ENCODE measurements around the gene LCE3D. TPM values are rescaled to one million over a fixed set of nuclear protein-coding genes. Genes with fewer than 3 reads are reported as not detected.
"Not testable (repeated sequence)": the region's sequence is repeated elsewhere in the genome, so short reads cannot be mapped to it uniquely, and the experiment has no call there.

Gene LCE3D, protein sequence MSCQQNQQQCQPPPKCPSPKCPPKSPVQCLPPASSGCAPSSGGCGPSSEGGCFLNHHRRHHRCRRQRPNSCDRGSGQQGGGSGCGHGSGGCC
- not detected in 2 replicates for total RNA-seq (2014; rRNA removed; shearing (Covaris generic))

- peak; percentile 1 for DNase-seq
- no peaks in the 10 kb centered on the region for H3K27me3 ChIP-seq (ENCODE audit: control insufficient read depth, insufficient read depth, low read length)
- no peak within 1 kb of the TSS for H3K4me3 ChIP-seq (ENCODE audit: insufficient read depth, low read depth, low read length)
- no peaks in the 10 kb centered on the region for H3K36me3 ChIP-seq (replicated peaks; ENCODE audit: control insufficient read depth, insufficient read depth, low read length)
Observed at GRCh38 chr1:152580433-152580832, at the start of gene LCE3D. Gene LCE3D, minus strand, starts transcription at chr1:152580516. Its CDS starts 580 bp downstream, at chr1:152579936.

- no peak overlapping the region for H3K4me3 ChIP-seq (ENCODE audit: insufficient read depth, low read depth, low read length)
- H3K27me3 ChIP-seq (ENCODE audit: control insufficient read depth, insufficient read depth, low read length) = no peaks in the 10 kb centered on the region
- no peak for DNase-seq
- no peaks in the 10 kb centered on the region for H3K36me3 ChIP-seq (replicated peaks; ENCODE audit: control insufficient read depth, insufficient read depth, low read length)
Observed at GRCh38 chr1:152626744-152627143, 46.4 kb upstream of the LCE3D start.

- DNase-seq = no peak
- Histone ChIP-seq H3K4me3 (ENCODE audit: insufficient read depth, low read depth, low read length) (no peak overlapping the region), H3K36me3 (replicated peaks; ENCODE audit: control insufficient read depth, insufficient read depth, low read length) (no peaks in the 10 kb centered on the region), H3K27me3 (ENCODE audit: control insufficient read depth, insufficient read depth, low read length) (no peaks in the 10 kb centered on the region)
Observed at GRCh38 chr1:152623203-152623844, 43.0 kb upstream of the LCE3D start.

GRCh38 chr1:152622803-152623202, 42.5 kb upstream of the LCE3D start, which contains the start of gene LCE3A:
Gene LCE3A, minus strand, starts transcription at chr1:152623103. Its CDS starts 0 bp downstream, at chr1:152623103.
- Histone ChIP-seq H3K36me3 (replicated peaks; ENCODE audit: control insufficient read depth, insufficient read depth, low read length) (no peaks in the 10 kb centered on the region), H3K27me3 (ENCODE audit: control insufficient read depth, insufficient read depth, low read length) (no peaks in the 10 kb centered on the region), H3K4me3 (ENCODE audit: insufficient read depth, low read depth, low read length) (no peak within 1 kb of the TSS)
- no peak for DNase-seq

DNA sequence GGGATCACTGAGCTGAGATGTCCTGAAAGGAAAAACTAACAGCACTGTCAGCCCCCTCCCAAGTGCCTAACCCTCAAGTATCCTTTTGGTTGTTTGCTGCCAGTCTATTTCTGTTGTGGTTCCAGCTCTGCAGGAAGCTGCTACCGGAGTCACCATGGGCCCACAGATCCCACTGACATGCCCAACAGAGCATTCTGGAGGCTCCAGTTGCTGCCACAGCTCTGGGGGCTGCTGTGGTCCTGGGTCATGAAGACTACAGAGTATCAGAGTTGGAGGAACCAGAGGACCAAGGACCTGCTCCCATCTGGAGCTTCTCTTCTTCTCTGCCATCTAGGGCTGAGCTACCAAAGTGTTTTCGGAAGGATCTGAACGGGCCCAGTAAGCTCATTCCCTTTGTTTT, 41.7 kb upstream of the LCE3D start:
- Histone ChIP-seq H3K36me3 (replicated peaks; ENCODE audit: control insufficient read depth, insufficient read depth, low read length) (no peaks in the 10 kb centered on the region), H3K4me3 (ENCODE audit: insufficient read depth, low read depth, low read length) (no peak overlapping the region), H3K27me3 (ENCODE audit: control insufficient read depth, insufficient read depth, low read length) (no peaks in the 10 kb centered on the region)
- no peak for DNase-seq

DNA sequence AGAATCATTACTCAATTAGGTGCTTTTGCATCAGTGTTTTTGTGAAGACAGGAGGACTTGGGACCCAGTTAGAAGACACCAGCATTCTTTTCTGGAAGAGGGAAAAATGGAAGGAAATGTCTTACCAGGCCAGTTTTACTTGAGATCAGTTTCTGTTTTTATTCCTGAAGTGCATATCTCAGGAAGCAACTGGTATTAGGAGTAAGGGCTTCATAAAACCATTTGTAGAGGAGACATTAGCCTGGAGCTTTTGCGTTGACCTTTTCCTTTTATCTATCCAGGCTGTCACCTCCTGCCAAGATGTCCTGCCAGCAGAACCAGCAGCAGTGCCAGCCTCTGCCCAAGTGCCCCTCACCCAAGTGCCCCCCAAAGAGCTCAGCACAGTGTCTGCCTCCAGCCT, 33.2 kb upstream of the LCE3D start, which contains the start of gene LCE3B:
Gene LCE3B (plus strand): TSS at position 301 of the 400 bp plus-strand sequence. CDS start 0 bp downstream, at position 301.
- no peaks in the 10 kb centered on the region for H3K36me3 ChIP-seq (replicated peaks; ENCODE audit: control insufficient read depth, insufficient read depth, low read length)

GRCh38 chr1:152599934-152600333, 19.6 kb upstream of the LCE3D start, which contains the start of gene LCE3C:
Gene LCE3C, plus strand, starts transcription at chr1:152600234. Its CDS starts 498 bp downstream, at chr1:152600732.
- no peak for DNase-seq
- H3K27me3 ChIP-seq (ENCODE audit: control insufficient read depth, insufficient read depth, low read length) = no peaks in the 10 kb centered on the region
- no peaks in the 10 kb centered on the region for H3K36me3 ChIP-seq (replicated peaks; ENCODE audit: control insufficient read depth, insufficient read depth, low read length)
- H3K4me3 ChIP-seq (ENCODE audit: insufficient read depth, low read depth, low read length) = no peak within 1 kb of the TSS

More for the DNA sequence above, 33.2 kb upstream of the LCE3D start, which contains the start of gene LCE3B:
- no peak for DNase-seq
- Histone ChIP-seq H3K4me3 (ENCODE audit: insufficient read depth, low read depth, low read length) (no peak within 1 kb of the TSS), H3K27me3 (ENCODE audit: control insufficient read depth, insufficient read depth, low read length) (no peaks in the 10 kb centered on the region)

- Histone ChIP-seq H3K36me3 (replicated peaks; ENCODE audit: control insufficient read depth, insufficient read depth, low read length) (no peaks in the 10 kb centered on the region), H3K27me3 (ENCODE audit: control insufficient read depth, insufficient read depth, low read length) (no peaks in the 10 kb centered on the region), H3K4me3 (ENCODE audit: insufficient read depth, low read depth, low read length) (no peak overlapping the region)
- no peak for DNase-seq
Observed at GRCh38 chr1:152596986-152597385, 16.7 kb upstream of the LCE3D start.

DNA sequence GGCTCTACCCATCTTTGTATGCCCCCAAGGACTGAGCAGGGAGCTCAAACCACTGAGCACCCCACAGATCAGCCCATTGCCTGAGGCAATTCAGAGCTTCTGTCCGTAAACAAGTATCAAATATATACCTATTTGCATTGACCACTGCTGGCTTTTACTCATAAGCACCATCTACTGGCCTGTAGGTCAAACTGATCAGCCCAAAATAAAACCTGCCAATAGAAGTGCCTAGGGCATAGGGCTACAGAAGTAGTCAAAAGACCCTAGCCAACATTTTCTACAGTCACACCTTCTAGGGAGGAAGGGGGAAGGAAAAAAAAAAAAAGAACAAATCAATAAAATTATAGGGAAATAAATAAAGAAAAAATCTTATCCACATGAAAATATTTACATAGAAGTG, 5.3 kb upstream of the LCE3D start:
- H3K36me3 ChIP-seq (replicated peaks; ENCODE audit: control insufficient read depth, insufficient read depth, low read length) = no peaks in the 10 kb centered on the region
- DNase-seq = no peak
- no peaks in the 10 kb centered on the region for H3K27me3 ChIP-seq (ENCODE audit: control insufficient read depth, insufficient read depth, low read length)
- H3K4me3 ChIP-seq (ENCODE audit: insufficient read depth, low read depth, low read length) = no peak overlapping the region

DNA sequence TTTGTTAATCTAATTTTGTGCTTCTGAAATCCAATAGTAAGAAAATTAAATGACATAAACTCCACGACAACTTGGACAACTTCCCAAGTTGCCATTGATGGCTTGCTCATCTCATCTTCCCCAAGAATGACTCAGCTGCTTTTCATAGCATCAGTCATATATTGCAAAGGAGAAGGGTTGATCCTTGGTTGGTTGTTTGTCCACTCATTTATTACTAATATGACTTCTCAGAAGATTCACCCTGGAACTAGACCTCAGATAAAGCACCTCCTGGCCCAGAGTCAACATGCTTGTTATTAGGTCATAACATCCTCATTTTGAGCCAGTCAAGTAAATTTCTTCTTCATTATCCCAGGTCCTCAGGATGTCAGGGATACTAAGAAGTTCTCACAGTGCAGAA, 2.3 kb upstream of the LCE3D start:
- H3K27me3 ChIP-seq (ENCODE audit: control insufficient read depth, insufficient read depth, low read length) = no peaks in the 10 kb centered on the region

GRCh38 chr1:152579526-152579925, 790 bp downstream of the LCE3D start:
- not testable (repeated sequence) for H3K36me3 ChIP-seq (replicated peaks; ENCODE audit: control insufficient read depth, insufficient read depth, low read length); H3K4me3 ChIP-seq (ENCODE audit: insufficient read depth, low read depth, low read length); H3K27me3 ChIP-seq (ENCODE audit: control insufficient read depth, insufficient read depth, low read length)
- peak; percentile 1 for DNase-seq

More for the DNA sequence above, 2.3 kb upstream of the LCE3D start:
- Histone ChIP-seq H3K36me3 (replicated peaks; ENCODE audit: control insufficient read depth, insufficient read depth, low read length) (no peaks in the 10 kb centered on the region), H3K4me3 (ENCODE audit: insufficient read depth, low read depth, low read length) (no peak overlapping the region)
- DNase-seq = peak; percentile 1

DNA sequence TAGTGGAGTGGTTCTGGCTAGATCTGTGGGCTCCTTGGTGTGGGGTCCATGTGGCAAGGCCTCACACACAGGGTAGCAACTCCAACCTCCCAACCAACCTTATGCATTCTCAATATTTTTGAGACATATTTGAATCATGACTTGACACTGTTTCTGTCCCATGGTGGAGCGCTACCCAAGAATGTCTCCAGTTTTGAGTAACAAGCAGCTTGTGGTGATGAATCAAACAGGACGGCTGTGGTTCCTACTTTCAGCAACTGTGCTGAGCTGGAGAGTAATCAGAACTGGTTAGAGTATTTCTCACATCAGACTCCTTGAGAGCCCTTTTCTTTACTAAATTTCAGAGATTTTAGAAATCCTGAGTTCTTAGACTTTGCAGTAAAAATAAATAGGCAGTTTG, 3.1 kb downstream of the LCE3D start:
- Histone ChIP-seq H3K27me3 (ENCODE audit: control insufficient read depth, insufficient read depth, low read length) (no peaks in the 10 kb centered on the region), H3K4me3 (ENCODE audit: insufficient read depth, low read depth, low read length) (no peak overlapping the region), H3K36me3 (replicated peaks; ENCODE audit: control insufficient read depth, insufficient read depth, low read length) (no peaks in the 10 kb centered on the region)
- DNase-seq = peak; percentile 1

GRCh38 chr1:152566681-152567080, 13.6 kb downstream of the LCE3D start, which contains the start of gene LCE3E:
Gene LCE3E, minus strand, starts transcription at chr1:152566780. Its CDS starts 572 bp downstream, at chr1:152566208.
- no peak within 1 kb of the TSS for H3K4me3 ChIP-seq (ENCODE audit: insufficient read depth, low read depth, low read length)
- H3K36me3 ChIP-seq (replicated peaks; ENCODE audit: control insufficient read depth, insufficient read depth, low read length) = no peaks in the 10 kb centered on the region
- H3K27me3 ChIP-seq (ENCODE audit: control insufficient read depth, insufficient read depth, low read length) = no peaks in the 10 kb centered on the region
- peak; percentile 0 for DNase-seq

DNA sequence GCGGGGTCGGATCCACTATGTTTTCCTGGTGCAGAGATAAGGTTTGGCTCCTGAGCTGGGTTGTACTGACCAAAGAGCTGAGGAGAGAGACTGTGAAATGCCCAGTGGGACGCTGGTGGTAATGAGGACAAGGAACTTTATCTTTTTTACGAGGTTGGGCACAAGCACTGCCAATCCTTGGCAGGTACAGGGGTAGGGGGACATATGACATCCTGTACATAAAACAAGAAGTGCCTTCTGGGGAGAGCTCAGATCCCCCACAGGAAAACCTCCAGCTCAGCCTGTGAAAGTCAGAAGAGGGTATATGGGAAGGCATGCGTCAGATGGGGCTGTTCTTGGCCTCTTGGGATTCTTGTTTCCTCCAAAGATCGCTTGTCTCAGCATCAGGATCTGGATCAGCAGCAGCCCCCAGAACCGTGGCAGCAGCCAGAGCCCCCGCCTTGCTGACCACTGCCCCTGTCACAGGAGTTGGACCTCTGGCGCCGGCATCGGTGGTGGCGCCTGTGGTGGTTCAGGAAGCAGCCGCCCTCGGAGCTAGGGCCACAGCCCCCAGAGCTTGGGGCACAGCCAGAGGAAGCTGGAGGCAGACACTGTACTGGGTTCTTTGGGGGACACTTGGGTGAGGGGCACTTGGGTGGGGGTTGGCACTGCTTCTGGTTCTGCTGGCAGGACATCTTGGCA, 14.6 kb downstream of the LCE3D start:
- Histone ChIP-seq H3K27me3 (ENCODE audit: control insufficient read depth, insufficient read depth, low read length) (no peaks in the 10 kb centered on the region), H3K4me3 (ENCODE audit: insufficient read depth, low read depth, low read length) (no peak overlapping the region), H3K36me3 (replicated peaks; ENCODE audit: control insufficient read depth, insufficient read depth, low read length) (no peaks in the 10 kb centered on the region)
- DNase-seq = no peak

DNA sequence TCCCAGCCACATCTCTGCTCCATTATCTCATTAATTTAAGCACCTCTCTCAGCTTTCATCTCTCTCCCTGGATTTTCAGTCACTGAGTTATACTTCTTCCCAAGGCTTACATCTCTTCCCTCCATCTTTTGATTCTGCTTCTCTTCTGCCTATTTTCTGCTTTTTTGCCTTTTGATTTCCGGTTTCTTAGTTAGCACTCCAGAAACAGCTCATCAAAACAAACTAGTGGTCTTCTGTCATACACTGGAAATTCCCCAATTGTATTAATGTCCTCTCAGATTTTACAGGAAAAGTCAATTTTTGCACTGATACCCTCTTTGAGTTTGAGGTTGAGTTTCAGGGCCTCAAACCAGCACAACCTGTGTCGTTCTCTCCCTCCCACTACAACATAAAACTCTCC, 15.2 kb downstream of the LCE3D start:
- no peak for DNase-seq
- H3K27me3 ChIP-seq (ENCODE audit: control insufficient read depth, insufficient read depth, low read length) = no peaks in the 10 kb centered on the region
- H3K4me3 ChIP-seq (ENCODE audit: insufficient read depth, low read depth, low read length) = no peak overlapping the region
- no peaks in the 10 kb centered on the region for H3K36me3 ChIP-seq (replicated peaks; ENCODE audit: control insufficient read depth, insufficient read depth, low read length)
